H1 (cell line): ENCODE results near the gene RBBP5. TPM values are rescaled to one million over a fixed set of nuclear protein-coding genes. Genes with fewer than 3 reads are reported as not detected.

Experiments
- CTCF ChIA-PET: fragments of 300-600 bp; sonication (Branson Sonifier 250); formaldehyde crosslinking; loops from one replicate; lab custom pipeline; 2021; ENCODE audit not compliant: partially characterized antibody; lab: Charles Lee
- POLR2A ChIA-PET: fragments of 300-600 bp; sonication (Branson Sonifier 250); formaldehyde crosslinking; loops from one replicate; lab custom pipeline; 2021; ENCODE audit warnings: inconsistent platforms; ENCODE audit not compliant: partially characterized antibody; lab: Charles Lee
- DNase-seq, 2 experiments: peaks; one replicate each; pipeline versions ENCODE4 v3.0.0 to v3.0.0-alpha.2; 2010 to 2022; ENCODE audit warnings: low spot score in 2 of 2, low read depth in 1 of 2, mixed read lengths in 1 of 2
- FAIRE-seq: peaks from 2 replicates; lab custom pipeline; 2011; peaks lifted over from hg19 to GRCh38; lab: Jason Lieb, UNC
- H2AFZ ChIP-seq: 2 replicates; pipeline ENCODE4 v1.8.1; 2012; ENCODE audit warnings: low read length, inconsistent platforms
- H2AK5ac ChIP-seq: 2 replicates; pipeline ENCODE4 v1.6.1; 2013; ENCODE audit warnings: low read depth, low read length
- H2BK120ac ChIP-seq: replicated peaks from 2 replicates; pipeline ENCODE3; 2013; ENCODE audit warnings: low read depth, low read length, inconsistent platforms
- H2BK12ac ChIP-seq: 2 replicates; pipeline ENCODE4 v1.6.1; 2013; ENCODE audit warnings: low read depth, low read length
- H2BK15ac ChIP-seq: 2 replicates; pipeline ENCODE4 v1.6.1; 2013; ENCODE audit warnings: low read length
- H2BK20ac ChIP-seq: 2 replicates; pipeline ENCODE4 v1.6.1; 2013; ENCODE audit warnings: low read length
- H2BK5ac ChIP-seq: 2 replicates; pipeline ENCODE4 v1.6.1; 2013; ENCODE audit warnings: low read depth, low read length
- H3K14ac ChIP-seq: 2 replicates; pipeline ENCODE4 v1.6.1; 2013; ENCODE audit warnings: inconsistent platforms; ENCODE audit not compliant: insufficient read length
- H3K18ac ChIP-seq: 2 replicates; pipeline ENCODE4 v1.6.1; 2013; ENCODE audit warnings: low read length; ENCODE audit errors: extremely low read depth
- H3K23ac ChIP-seq: 2 replicates; pipeline ENCODE4 v1.6.1; 2013; ENCODE audit warnings: inconsistent platforms; ENCODE audit not compliant: insufficient read length
- H3K23me2 ChIP-seq: 2 replicates; pipeline ENCODE4 v1.6.1; 2013; ENCODE audit warnings: low read depth, low read length
- H3K27ac ChIP-seq: 2 replicates; pipeline ENCODE4 v1.6.1; 2011; ENCODE audit warnings: low read depth, low read length, inconsistent platforms
- H3K27me3 ChIP-seq, 4 experiments: replicated peaks in 1 of 4; 1 replicate in 1 of 4; 2 replicates in 3 of 4; pipeline versions ENCODE4 v1.6.1 to v1.8.1; 2011 to 2013; ENCODE audit warnings: low read length in 3 of 4, mild to moderate bottlenecking in 3 of 4, inconsistent platforms in 2 of 4, mixed read lengths in 2 of 4, moderate library complexity in 1 of 4; ENCODE audit not compliant: control insufficient read depth in 3 of 4, insufficient read depth in 3 of 4; ENCODE audit errors: extremely low read depth in 1 of 4
- H3K36me3 ChIP-seq, 4 experiments: 2 replicates each; pipeline versions ENCODE4 v1.6.1 to v1.8.1; 2011 to 2013; ENCODE audit warnings: mild to moderate bottlenecking in 4 of 4, low read length in 3 of 4, moderate library complexity in 2 of 4, control low read depth in 1 of 4, inconsistent platforms in 1 of 4; ENCODE audit not compliant: insufficient read depth in 4 of 4, control insufficient read depth in 2 of 4
- H3K4ac ChIP-seq: replicated peaks from 2 replicates; pipeline ENCODE3; 2013; ENCODE audit warnings: low read length, low read depth, mixed read lengths, inconsistent platforms; ENCODE audit not compliant: insufficient read length
- H3K4me1 ChIP-seq, 4 experiments: replicated peaks in 1 of 4; 1 replicate in 1 of 4; 2 replicates in 3 of 4; pipeline versions ENCODE4 v1.6.1 to v1.8.1; 2011 to 2013; ENCODE audit warnings: low read length in 3 of 4, inconsistent platforms in 2 of 4, mixed read lengths in 1 of 4; ENCODE audit not compliant: insufficient read depth in 4 of 4, control insufficient read depth in 3 of 4
- H3K4me2 ChIP-seq, 2 experiments: 2 replicates each; pipeline versions ENCODE4 v1.6.1 to v1.8.1; 2011 to 2013; ENCODE audit warnings: low read depth in 2 of 2, low read length in 2 of 2, control low read depth in 1 of 2, inconsistent platforms in 1 of 2, mild to moderate bottlenecking in 1 of 2; ENCODE audit not compliant: insufficient read depth in 1 of 2
- H3K4me3 ChIP-seq, 4 experiments: fragments of 200-600, 300-600 bp in 1 of 4; sonication (generic), shearing (Covaris generic), sonication (Bioruptor Twin) in 1 of 4; 2 replicates each; pipeline versions ENCODE4 v1.5.1 to v1.8.1; 2011 to 2016; ENCODE audit warnings: low read length in 4 of 4, low read depth in 3 of 4, control low read depth in 2 of 4, inconsistent platforms in 2 of 4, mild to moderate bottlenecking in 2 of 4, mixed read lengths in 1 of 4, moderate library complexity in 1 of 4; ENCODE audit not compliant: insufficient read depth in 2 of 4; ENCODE audit errors: extremely low read depth in 1 of 4
- H3K56ac ChIP-seq: replicated peaks from 2 replicates; pipeline ENCODE3; 2013; ENCODE audit warnings: low read depth, mild to moderate bottlenecking, mixed read lengths, low read length, inconsistent platforms; ENCODE audit not compliant: insufficient read length
- H3K79me1 ChIP-seq: 2 replicates; pipeline ENCODE4 v1.6.1; 2013; ENCODE audit warnings: low read depth, low read length, control low read depth
- H3K79me2 ChIP-seq, 2 experiments: 2 replicates each; pipeline versions ENCODE4 v1.6.1 to v1.8.1; 2012 to 2013; ENCODE audit warnings: low read length in 2 of 2, mild to moderate bottlenecking in 2 of 2, inconsistent platforms in 1 of 2; ENCODE audit not compliant: insufficient read depth in 2 of 2, control insufficient read depth in 1 of 2
- H3K9ac ChIP-seq, 4 experiments: replicated peaks in 1 of 4; 1 replicate in 1 of 4; 2 replicates in 3 of 4; pipeline versions ENCODE4 v1.6.1 to v1.8.1; 2011 to 2013; ENCODE audit warnings: low read depth in 3 of 4, low read length in 3 of 4, control low read depth in 2 of 4, mild to moderate bottlenecking in 2 of 4, moderate library complexity in 2 of 4, inconsistent platforms in 1 of 4; ENCODE audit errors: extremely low read depth in 1 of 4
- H3K9me3 ChIP-seq, 2 experiments: 2 replicates each; pipeline versions ENCODE4 v1.6.1 to v1.8.1; 2012 to 2013; ENCODE audit warnings: mild to moderate bottlenecking in 2 of 2, moderate library complexity in 2 of 2, control low read depth in 1 of 2, inconsistent platforms in 1 of 2, low read depth in 1 of 2, low read length in 1 of 2, mixed read lengths in 1 of 2; ENCODE audit not compliant: insufficient read depth in 2 of 2
- H4K20me1 ChIP-seq, 2 experiments: replicated peaks in 1 of 2; 2 replicates each; pipeline versions ENCODE3 to v1.8.1; 2011 to 2013; ENCODE audit warnings: inconsistent platforms in 2 of 2, low read length in 2 of 2, mild to moderate bottlenecking in 1 of 2; ENCODE audit not compliant: insufficient read depth in 2 of 2, control insufficient read depth in 1 of 2
- H4K5ac ChIP-seq: 2 replicates; pipeline ENCODE4 v1.6.1; 2013; ENCODE audit warnings: low read length, low read depth, mixed read lengths, inconsistent platforms; ENCODE audit not compliant: insufficient read length
- H4K8ac ChIP-seq: 2 replicates; pipeline ENCODE4 v1.8.0; 2013; ENCODE audit warnings: mild to moderate bottlenecking, moderate library complexity, low read length, inconsistent platforms; ENCODE audit not compliant: insufficient read depth; ENCODE audit errors: extremely low read depth
- H4K91ac ChIP-seq: replicated peaks from 2 replicates; pipeline ENCODE3; 2013; ENCODE audit warnings: low read length, mixed read lengths, inconsistent platforms; ENCODE audit not compliant: insufficient read length
- ATF3 ChIP-seq: IDR thresholded peaks from 2 replicates; pipeline ENCODE4 v1.6.1; 2011; ENCODE audit warnings: low read depth, mild to moderate bottlenecking, low read length; ENCODE audit not compliant: insufficient read depth
- polyA plus RNA-seq, 7 experiments: library from polyadenylated mRNA; depleted of rRNA in 3 of 7; stranded (reverse) in 5 of 7; unstranded in 2 of 7; fragments of >200 nt in 5 of 7; fragments of 200-250 nt in 2 of 7; gene quantifications; 1 replicate in 5 of 7; 2 replicates in 1 of 7; 4 replicates in 1 of 7; pipeline versions ENCODE4 v1.2.1 to v1.2.3, GENCODE V29; 2011 to 2013; ENCODE audit warnings: missing spikeins in 2 of 7, mixed read lengths in 2 of 7
- total RNA-seq: library from RNA; stranded (reverse); fragmentation: NEBNext Ultra II Directional; extraction: Animal tissue kit (Norgen Biotek cat#: 25700); gene quantifications from 2 replicates; pipeline ENCODE4 v1.2.1, GENCODE V29; 2021

Gene RBBP5
- total and polyA plus RNA-seq, 2 of the 8 experiments (the other 6 are each of a cell fraction or from before 2014, with no cell fraction given): 6.7 to 21.5 TPM

DNA sequence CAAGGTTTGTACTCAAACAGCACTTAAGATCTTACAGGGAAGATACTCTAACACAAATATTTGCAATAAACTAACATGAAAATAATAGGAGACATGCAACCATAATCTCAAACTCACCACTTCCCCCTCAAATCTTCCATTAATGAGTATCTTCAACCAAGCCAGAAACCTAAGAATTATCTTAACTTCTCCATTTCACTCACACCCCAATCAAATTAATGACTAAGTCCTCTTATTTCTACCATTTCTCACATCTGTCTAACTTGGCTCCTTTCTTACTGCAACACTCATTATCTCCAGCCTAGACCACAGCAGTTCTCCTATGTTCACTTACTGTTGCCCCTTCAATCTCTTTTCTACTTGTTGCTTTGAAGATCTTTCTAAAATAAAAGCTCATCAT lies 10.4 kb downstream of the RBBP5 start:
- POLR2A ChIA-PET: interaction anchor here (0.7 to 3.3 kb wide), 4 partner anchors 10 to 30 kb away, joined by 3 to 21 read pairs (median 4); partner anchors contain the start of gene RBBP5
- no peak overlapping the region for H2AK5ac ChIP-seq
- no peak overlapping the region for H2BK20ac ChIP-seq
- H3K79me2 ChIP-seq: peaks cover 0 to 4% of the 10 kb centered on the region in 2 experiments; a peak in 1 of 4 replicates
- no peak overlapping the region for H3K9ac ChIP-seq
- peak overlapping the region; percentile 30 for H3K56ac ChIP-seq
- no peak for TF ChIP-seq ATF3
- TF ChIP-seq, all 59 proteins: peak for 0
- Histone ChIP-seq H3K4me1 (no peaks in the 10 kb centered on the region; a peak in 1 of 7 replicates), H3K23ac (no peak overlapping the region), H3K4me3 (no peak overlapping the region), H3K27ac (no peak overlapping the region), H4K8ac (no peak overlapping the region), H3K27me3 (no peaks in the 10 kb centered on the region), H4K20me1 (peaks cover 0 to 3% of the 10 kb centered on the region in 2 experiments), H3K4me2 (no peak overlapping the region), H2BK12ac (no peak overlapping the region), H3K14ac (no peak overlapping the region), H2BK5ac (no peak overlapping the region), H3K23me2 (no peaks in the 10 kb centered on the region), H2BK120ac (no peak overlapping the region), H3K9me3 (no peaks in the 10 kb centered on the region), H2AFZ (no peak overlapping the region), H3K4ac (no peak overlapping the region), H3K36me3 (peaks cover 2 to 28% (median 11%) of the 10 kb centered on the region in 4 experiments; a peak in 6 of 8 replicates), H4K5ac (no peak overlapping the region), H3K18ac (no peak overlapping the region), H2BK15ac (no peak overlapping the region), H4K91ac (no peak overlapping the region), H3K79me1 (no peaks in the 10 kb centered on the region)
- CTCF ChIA-PET: interaction anchor here (1.5 kb wide), 1 partner anchor 145 kb away, joined by 5 read pairs; no protein-coding TSS in a partner anchor
- DNase-seq: no peak
- FAIRE-seq: no peak
